ENCODE data around the gene DHX40. TPM values are rescaled to one million over a fixed set of nuclear protein-coding genes. Genes with fewer than 3 reads are reported as not detected.
"Not testable (repeated sequence)": the region's sequence is repeated elsewhere in the genome, so short reads cannot be mapped to it uniquely, and the experiment has no call there.

Gene DHX40, protein sequence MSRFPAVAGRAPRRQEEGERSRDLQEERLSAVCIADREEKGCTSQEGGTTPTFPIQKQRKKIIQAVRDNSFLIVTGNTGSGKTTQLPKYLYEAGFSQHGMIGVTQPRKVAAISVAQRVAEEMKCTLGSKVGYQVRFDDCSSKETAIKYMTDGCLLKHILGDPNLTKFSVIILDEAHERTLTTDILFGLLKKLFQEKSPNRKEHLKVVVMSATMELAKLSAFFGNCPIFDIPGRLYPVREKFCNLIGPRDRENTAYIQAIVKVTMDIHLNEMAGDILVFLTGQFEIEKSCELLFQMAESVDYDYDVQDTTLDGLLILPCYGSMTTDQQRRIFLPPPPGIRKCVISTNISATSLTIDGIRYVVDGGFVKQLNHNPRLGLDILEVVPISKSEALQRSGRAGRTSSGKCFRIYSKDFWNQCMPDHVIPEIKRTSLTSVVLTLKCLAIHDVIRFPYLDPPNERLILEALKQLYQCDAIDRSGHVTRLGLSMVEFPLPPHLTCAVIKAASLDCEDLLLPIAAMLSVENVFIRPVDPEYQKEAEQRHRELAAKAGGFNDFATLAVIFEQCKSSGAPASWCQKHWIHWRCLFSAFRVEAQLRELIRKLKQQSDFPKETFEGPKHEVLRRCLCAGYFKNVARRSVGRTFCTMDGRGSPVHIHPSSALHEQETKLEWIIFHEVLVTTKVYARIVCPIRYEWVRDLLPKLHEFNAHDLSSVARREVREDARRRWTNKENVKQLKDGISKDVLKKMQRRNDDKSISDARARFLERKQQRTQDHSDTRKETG
- 28.1 TPM for polyA plus RNA-seq (2013, experiment 1 of 2; ENCODE audit: insufficient read length)
- polyA plus RNA-seq (2013, experiment 2 of 2; ENCODE audit: insufficient read length), result 26.0 TPM

DNA sequence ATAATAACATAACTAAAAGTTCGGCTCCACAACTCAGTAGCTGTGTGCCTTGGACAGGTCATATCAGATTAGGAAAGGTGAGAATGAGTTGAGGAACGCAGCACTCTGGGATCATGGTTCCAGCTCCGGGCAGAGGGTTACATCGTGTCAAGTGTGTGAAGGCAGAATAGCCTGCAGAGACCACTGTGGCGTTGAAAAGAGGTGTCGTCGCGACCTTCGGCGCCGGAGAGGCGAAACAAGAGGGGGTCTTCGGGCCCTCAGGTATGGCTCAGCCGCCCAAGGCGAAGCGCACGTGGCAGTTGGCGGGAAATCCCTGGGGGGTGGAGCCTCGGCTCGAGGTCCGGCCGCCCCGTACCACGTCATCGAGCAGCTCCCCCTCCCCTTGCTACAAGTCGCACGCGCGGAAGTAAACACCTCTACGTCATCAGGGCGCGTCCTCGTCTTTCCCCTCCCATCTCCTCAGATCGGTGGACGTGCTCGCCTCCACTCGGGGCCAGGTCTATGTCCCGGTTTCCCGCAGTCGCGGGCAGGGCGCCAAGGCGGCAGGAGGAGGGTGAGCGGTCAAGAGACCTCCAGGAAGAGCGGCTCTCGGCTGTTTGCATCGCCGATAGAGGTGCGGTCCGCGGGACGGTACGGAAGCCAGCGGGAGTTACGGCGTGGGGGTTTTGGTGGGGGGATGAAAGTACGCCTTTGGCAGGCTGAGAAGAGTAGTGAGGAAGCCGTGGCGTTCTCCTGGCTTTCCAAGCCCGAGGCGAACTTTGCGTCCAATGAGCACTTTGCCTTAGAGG, at the start of gene DHX40:
DHX40 (plus strand) TSS at position 440 of the 788 bp plus-strand sequence; CDS start at position 502, 62 bp downstream.
- peak; percentile 95 for DNase-seq

DNA sequence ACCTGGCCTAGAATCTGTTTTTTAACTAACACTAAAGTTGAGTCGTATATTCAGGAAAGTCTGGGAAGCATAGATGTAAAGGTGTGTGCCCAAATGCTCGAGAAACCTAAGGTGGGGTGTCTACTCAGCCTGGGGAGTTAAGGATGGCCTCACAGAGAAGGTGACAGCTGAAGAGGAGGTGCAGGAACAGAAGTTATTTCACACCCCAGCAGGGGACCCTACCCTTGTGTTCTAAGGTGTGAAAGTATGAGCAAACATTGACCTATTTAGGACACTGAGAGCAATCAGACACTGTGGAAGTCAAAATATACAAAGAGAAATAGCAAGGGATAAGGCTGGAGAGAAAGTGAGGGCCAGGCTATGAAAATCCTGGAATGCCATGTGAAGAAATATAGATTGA, 49.0 kb upstream of the DHX40 start:
- DNase-seq, result no peak

DNA sequence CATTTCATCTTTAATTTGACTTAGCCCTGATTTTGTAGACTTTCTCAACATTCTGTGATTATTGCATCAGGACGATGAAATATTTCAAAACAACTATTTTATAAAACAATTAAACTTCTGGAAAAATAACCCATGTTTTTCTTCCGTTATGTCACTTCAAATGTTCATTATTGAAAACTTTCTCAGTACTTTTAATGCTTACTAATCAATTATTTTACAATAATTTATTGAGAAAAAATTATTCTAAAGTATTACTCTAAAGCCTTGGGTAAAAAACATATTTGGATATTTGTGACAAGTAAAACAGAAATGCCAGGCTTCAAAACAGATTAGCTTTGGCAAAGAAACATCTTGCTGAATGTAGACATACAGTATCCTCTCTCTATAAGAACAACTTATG, 46.3 kb upstream of the DHX40 start:
- DNase-seq, result no peak

DNA sequence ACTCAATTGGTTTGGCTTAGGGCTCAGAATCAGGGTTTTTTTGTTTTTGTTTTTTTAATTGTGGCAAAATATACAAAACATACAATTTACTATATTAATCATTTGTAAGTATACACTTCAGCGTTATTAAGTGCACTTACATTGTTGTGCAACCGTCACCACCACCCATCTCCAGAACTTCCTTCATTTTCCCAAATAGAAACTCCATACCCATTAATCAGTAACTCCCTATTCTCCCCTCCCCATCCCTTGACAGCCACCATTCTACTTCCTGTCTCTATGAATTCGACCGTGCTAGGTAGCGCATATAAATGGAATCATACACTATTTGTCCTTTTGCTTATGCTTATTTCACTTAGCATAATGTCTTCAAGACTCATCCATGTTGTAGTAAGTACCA, 45.2 kb upstream of the DHX40 start:
- no peak for DNase-seq

DNA sequence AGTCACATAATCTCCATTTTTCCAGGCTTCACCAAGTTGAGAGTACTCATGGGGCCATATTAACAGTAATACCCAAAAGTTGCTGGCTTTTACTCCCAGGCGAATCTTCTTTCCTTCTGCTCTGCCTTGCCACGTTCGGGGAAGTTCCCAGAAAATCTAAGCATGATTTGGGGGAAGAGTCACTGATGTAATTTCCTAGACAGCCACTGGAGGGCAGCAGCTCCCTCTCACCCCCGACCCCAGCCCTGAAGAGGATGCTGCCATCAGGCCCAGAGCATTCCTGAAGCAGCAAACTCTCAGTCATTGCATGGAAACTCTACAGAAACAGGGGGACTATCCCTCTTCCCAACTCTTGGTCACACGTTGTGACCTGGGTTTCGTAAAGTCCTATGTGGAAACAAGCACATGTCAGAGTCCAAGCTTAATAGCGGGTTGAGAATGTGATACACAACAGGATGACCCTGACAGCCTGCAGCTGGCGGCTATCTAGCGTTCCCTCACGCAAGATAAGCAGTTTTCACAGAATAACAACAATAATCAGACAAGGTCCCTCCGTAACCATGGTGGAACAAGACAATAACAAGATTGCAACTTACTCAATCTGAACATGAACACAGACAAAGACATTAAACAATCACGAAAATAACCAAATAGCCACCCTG, 43.8 kb upstream of the DHX40 start:
- peak; percentile 54 for DNase-seq

DNA sequence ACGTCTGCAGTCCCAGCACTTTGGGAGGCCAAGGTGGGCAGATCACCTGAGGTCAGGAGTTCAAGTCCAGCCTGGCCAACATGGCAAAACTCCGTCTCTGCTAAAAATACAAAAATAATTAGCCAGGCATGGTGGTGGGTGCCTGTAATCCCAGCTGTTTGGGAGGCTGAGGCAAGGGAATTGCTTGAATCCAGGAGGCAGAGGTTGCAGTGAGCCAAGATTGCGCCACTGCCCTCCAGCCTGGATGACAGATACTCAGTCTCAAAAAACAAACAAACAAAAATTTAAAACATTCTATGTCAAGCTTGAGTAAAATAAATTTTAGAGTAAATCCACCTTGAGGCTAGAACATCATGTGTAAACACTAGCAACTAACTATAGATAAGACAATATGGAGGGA, 40.5 kb upstream of the DHX40 start:
- DNase-seq, result not testable (repeated sequence)

DNA sequence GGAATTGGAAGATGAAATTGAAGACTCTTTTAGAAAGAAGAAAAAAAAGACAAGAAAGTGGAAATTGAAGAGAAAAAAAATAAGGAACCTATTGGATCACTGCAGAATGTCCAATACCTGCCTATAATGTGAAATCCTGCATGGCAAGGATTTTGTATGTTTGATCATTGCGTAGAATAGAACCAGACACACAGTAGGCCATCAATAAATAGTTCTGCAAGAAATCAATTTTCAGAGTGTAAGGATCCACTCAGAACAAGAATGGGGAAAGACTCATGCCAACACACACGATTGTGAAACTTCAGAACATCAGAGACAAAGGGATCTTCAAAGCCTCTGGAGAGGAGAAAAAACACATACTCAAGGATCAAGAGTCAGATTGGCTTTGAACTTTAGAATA, 39.7 kb upstream of the DHX40 start:
- DNase-seq, result no peak

DNA sequence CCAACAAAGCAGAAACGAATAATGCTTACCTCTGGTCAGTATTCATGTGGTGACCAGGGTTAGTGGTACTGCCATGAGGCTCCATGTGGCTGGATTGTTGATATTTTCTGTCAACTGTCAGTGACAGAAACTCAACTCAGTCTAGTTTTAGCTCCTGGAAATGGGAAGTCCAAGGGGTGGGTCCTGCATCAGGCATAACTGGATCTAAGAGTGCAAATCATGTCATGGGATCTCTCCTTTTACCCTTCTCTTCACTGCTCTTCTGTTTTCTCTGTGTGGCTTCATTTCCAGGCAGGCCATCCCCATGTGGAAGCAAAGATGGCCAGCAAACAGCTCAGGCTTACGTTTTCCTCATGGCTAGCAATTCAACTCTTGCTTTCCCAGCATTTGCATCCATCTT, 39.0 kb upstream of the DHX40 start:
- no peak for DNase-seq

DNA sequence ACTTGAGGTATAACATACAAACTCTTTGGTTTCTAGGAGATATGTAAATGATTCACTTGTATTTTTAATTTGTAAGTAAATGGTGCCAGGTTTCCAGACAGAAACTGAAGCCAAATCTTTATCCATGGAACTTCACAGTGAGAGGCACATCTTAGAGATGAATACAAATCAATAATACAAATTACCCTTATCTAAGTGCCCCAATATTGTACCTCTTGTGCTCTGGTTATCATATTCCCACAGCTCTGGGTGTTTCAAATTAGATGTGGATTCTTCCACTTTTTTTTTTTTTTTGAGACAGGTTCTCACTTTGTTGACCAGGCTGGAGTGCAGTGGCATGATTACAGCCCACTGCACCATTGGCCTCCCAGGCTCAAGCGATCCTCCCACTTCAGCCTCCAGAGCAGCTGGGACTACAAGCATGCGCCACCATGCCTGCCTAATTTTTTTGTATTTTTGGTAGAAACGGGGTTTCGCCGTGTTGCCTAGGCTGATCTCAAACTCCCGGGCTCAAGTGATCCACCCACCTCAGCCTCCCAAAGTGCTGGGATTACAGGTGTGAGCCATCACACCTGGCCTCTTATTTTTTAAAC, 38.0 kb upstream of the DHX40 start:
- no peak for DNase-seq

DNA sequence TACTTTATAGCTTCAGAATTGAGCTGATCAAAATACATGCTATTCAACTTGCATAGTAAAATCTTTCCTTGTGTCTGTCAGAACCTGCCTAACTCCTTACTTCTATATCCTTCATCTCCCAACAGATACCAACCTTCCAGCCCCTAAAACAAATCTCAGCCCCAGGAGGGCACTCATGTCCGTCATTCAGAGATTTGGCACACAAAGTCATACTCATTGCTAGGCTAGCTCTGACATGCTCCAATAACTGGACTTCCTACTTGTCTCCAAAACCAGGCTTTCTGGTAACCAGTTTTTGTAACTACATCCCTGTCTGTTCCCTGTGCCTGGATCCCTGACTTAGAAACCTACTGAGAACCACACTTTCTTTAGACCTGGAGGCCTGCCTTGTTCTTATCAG, 37.5 kb upstream of the DHX40 start:
- no peak for DNase-seq

DNA sequence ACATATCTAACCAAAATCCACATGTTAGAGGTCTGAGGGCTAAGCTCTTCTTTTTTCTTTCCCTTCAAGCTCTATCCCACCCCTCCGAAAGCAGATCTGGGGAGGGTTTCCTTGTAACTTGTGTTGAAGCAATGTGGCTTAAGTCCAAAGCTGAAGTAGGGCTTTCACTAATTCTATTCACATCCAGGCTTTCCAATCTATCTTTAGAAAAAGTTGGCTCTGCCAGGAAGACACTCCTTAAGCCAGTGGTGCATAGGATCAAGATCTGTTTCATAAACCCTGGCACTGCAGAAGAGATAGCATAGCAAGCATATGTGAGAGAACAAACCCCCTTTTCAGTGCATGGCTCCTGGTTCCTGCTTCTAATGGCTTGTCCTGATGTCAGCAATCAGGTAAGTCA, 34.9 kb upstream of the DHX40 start:
- DNase-seq, result no peak

DNA sequence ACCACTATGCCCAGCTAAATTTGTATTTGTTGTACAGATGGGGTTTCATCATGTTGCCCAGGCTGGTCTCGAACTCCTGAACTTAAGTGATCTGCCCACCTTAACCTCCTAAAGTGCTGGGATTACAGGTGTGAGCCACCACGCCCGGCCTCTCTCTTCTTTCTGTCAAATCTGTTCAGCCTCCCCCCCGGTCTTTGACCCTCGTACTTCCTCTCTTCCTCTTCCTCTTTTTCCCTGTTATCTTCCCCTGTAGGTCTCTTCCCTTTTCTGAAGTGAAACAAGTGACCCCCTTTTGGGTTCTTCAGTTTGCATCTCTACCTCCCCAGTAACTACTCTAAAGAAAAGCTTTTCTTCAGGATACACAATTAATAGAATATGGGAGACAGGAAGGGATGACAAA, 31.7 kb upstream of the DHX40 start:
- no peak for DNase-seq

DNA sequence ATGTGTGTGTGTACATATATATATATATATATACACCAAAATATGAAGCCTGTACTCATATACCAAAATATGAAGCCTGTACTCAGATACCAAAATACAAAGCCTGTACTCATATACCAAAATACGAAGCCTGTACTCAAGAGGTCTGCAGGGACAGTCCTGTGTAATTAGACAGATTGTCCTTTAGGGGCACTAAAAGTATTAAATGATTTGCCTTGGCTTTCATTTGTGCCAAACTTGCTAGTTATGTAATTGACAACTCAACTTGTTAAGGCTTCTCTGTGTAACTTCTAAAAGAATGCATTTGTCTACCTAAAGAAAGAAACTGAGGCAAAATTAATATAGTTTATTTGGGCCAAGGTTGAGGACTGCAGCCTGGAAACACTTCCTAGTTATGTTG, 30.8 kb upstream of the DHX40 start:
- no peak for DNase-seq

DNA sequence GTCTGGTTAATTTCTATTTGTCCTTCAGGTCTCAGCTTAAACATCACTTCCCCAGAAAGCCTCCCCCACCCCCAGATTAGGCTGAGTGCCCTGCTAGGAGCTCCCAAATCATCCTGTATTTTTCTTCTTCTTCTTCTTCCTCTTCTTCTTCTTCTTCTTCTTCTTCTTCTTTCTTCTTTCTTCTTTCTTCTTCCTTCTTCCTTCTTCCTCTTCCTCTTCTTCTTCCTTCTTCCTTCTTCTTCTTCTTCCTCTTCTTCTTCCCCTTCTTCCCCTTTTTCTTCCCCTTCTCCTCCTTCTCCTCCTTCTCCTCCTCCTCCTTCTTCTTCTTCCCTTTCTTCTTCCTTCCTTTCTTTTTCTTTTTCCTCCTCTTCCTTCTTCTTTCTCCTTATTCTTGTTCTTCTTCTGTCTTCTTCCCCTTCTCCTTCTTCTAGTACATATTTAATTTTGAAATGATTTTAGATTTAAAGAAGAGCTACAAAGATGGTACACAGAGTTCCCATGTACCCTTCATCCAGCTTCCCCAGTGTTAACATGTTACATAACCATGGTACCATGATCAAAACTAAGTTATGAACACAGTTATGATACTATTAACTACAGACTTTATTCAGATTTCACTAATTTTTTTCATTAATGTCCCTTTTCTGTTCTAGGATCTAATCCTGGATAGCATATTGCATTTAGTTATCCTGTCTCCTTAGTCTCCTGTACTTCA, 27.1 kb upstream of the DHX40 start:
- DNase-seq, result no peak

DNA sequence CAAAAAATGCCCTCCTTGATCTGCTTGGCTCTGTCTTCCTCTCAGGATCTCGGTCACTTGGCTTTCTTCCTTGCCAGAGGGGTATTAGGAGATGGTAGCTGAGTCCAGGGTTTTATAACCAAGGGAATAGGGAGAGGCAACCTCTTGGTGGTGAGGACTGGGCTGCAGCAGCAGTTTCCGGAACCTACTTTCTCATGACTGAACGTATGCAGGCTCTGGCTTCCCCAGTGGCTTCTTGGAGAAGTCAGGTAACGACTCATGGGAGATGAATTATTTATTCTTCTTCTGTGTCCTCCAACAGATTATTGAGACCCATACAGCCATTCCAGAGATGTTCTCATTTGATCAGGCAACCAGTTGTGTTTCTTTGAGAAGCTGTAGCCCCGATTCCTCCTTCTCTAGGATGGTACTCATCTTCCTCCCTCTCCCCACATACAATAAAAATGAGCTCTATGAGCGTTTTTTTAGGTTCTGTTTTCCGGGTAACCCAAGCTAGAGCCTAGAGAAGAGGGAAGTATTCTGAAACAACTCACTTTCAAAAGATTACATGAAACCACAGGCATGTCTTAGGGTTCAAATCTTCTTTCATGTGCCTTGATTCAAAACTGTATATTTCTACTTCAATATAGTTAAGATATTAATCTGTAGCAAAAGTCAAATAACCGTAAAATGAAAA, 22.3 kb upstream of the DHX40 start:
- DNase-seq, result no peak

DNA sequence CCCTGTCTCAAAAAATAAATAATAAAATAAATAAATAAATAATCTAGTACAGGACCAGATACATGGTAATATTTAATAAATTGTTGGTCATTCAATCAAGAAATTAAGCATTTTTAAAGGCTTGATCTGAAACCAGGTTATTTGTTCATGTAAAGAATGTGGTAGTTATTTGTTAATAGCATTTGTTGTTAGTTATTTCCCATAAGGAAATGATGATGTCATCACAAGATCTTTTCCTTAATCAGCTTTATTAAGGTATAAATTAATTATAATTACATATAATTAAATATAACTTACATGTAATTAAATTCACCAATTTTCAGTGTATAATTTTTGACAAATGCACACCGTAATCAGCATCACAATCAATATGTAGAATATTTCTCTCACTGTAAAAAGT, 19.5 kb upstream of the DHX40 start:
- no peak for DNase-seq

DNA sequence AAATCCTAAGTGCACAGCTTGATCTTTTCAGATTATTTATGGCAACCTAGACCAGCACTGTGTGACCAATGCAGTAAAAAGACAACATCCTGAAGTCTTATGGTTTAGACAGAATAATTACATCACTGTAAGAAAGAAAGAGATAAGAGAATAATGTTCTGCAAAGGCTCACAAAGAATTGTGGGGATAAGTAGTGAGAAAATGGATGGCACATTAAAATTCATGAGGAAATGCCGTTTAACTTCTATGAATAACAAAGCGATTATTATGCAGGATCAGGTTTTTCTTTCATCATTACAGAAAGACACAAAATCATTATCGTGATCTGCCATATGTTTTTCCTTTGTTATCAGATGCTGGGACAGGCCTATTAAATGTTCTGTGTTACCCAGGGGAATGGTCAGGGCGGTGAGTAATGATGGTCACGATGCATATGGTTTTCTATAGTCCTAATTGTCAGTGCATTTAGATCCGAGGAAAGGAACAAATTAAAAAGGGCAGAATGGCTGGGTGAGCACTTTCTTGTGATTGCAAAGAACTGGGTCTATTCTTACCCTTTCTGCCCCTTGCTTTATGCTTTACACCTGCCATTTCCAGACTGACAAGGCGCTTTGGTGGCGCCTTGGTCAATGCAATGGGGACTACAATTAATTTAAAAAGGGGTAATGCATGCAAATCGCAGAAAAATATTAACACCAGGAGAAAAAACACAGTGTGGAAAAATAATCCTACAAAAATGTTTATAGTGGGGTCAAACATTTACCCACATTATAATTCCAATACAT, 18.1 kb upstream of the DHX40 start:
- peak; percentile 16 for DNase-seq

DNA sequence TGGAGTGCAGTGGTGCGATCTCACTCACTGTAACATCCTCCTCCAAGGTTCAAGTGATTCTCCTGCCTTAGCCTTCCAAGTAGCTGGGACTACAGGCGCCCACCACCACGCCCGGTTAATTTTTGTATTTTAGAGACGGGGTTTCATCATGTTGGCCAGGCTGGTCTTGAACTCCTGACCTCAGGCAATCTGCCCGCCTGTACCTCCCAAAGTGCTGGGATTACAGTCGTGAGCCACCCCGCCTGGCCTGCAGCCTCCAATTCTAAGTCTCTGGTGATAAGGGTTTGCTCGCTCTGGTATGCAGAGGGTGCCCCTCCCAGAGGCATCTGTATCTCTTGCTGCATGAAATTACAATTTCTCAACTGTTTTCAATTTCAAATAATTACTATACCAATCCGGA, 16.4 kb upstream of the DHX40 start:
- DNase-seq, result not testable (repeated sequence)

DNA sequence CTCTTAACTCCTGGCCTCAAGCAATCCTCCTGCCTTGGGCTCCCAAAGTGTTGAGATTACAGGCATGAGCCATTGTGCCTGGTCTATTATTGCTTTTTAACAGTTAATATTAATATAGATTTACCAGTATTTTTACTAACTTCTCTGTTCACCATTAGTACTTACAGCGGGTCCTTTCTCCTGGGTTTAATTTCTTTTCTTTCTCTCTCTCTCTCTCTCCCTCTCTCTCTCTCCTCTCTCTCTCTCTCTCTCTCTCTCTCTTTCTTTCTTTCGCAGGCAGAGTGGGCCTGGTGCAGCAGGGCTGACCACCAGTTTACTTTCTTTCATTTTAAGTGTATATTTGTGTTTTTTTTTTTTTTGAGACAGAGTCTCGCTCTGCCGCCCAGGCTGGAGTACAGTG, 14.7 kb upstream of the DHX40 start:
- no peak for DNase-seq

DNA sequence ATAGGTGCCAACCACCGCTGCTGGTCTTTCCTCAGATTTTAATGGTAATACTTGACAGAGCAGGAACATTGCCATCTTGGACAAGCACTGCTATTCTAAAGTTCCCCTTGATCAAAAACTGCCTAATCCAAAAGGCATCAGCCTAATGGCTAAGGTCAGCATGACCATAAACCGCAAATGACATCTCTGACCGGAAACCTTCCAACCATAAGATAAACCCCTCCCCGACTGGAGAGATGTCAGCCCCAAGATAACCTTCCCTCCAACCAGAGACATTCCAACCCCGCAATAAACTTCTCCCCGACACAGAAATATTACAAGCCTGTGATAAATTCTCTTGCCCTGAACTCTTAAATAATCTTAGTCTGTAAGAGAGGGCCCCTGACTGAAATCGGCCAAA, 7.4 kb upstream of the DHX40 start:
- DNase-seq, result no peak
